Aorta (tissue), 5 donors: ENCODE data around the gene PRR35. TPM values are rescaled to one million over a fixed set of nuclear protein-coding genes. Genes with fewer than 3 reads are reported as not detected.
A peak's percentile ranks its signal among the peaks of the same experiment; 100 is the strongest.

ENCODE experiments used
- ATAC-seq: fragments of 200-7000 bp; cut with Tn5 transposase; one replicate; pipeline ENCODE4 v1.9.1; 2022; ENCODE audit warnings: moderate library complexity; ENCODE audit not compliant: low FRiP score
- DNase-seq, 2 donors: peaks; one replicate each; pipeline ENCODE4 v3.0.0-alpha.2; 2020
- H3K27ac ChIP-seq, 2 donors: one replicate each; pipeline ENCODE4 v1.5.1; 2013; ENCODE audit warnings: low read length in 2 of 2, mild to moderate bottlenecking in 2 of 2, moderate library complexity in 2 of 2, control low read depth in 1 of 2, inconsistent platforms in 1 of 2, low read depth in 1 of 2
- H3K27me3 ChIP-seq, 2 donors: one replicate each; pipeline ENCODE4 v1.6.1; 2013; ENCODE audit warnings: control low read depth in 1 of 2, low read length in 1 of 2, mild to moderate bottlenecking in 1 of 2, moderate library complexity in 1 of 2; ENCODE audit not compliant: insufficient read depth in 2 of 2, control insufficient read depth in 1 of 2
- H3K36me3 ChIP-seq, 2 donors: one replicate each; pipeline ENCODE4 v1.6.1; 2013; ENCODE audit warnings: control low read depth in 1 of 2, low read length in 1 of 2, mild to moderate bottlenecking in 1 of 2; ENCODE audit not compliant: insufficient read depth in 2 of 2, control insufficient read depth in 1 of 2
- H3K4me1 ChIP-seq, 2 donors: one replicate each; pipeline ENCODE4 v1.6.1; 2013; ENCODE audit warnings: low read length in 2 of 2, control low read depth in 1 of 2, mild to moderate bottlenecking in 1 of 2, moderate library complexity in 1 of 2; ENCODE audit not compliant: insufficient read depth in 2 of 2, control insufficient read depth in 1 of 2
- H3K4me3 ChIP-seq, 2 donors: one replicate each; pipeline ENCODE4 v1.5.1; 2013; ENCODE audit warnings: low read length in 2 of 2, control low read depth in 1 of 2, mild to moderate bottlenecking in 1 of 2
- H3K9me3 ChIP-seq: one replicate; pipeline ENCODE4 v1.6.1; 2013; ENCODE audit warnings: mild to moderate bottlenecking, low read length; ENCODE audit not compliant: control insufficient read depth
- WGBS, 2 donors: extraction: QIAGEN DNeasy Blood & Tissue Kit; methylation state at CpG; one replicate each; pipeline ENCODE4 v1.1.7; 2013; 5-methylcytosine and 5-hydroxymethylcytosine counted together
- intact Hi-C, 2 donors: fragments of 100-400 bp; cut with DNase I; formaldehyde crosslinking; loops; one replicate each; pipeline versions ENCODE4 v1.14.2 to v1.15.0; 2022
- long read RNA-seq, 2 donors: library from polyadenylated mRNA; unstranded; transcript quantifications; one replicate each; pipeline ENCODE4 v2.0.0, GENCODE V29; 2020 to 2021
- polyA plus RNA-seq, 2 donors: library from polyadenylated mRNA; stranded (reverse); fragments of 200-250 nt; gene quantifications; one replicate each; pipeline ENCODE4 v1.2.3, GENCODE V29; 2013
- total RNA-seq, 2 donors: library from RNA; stranded (reverse); fragmentation: NEBNext Ultra II Directional; extraction: Animal tissue kit (Norgen Biotek cat#: 25700); gene quantifications; one replicate each; pipeline ENCODE4 v1.2.1, GENCODE V29; 2021
- donor health status: healthy with polysubstance abuse.
- donor health status: Bipolar disorder and iron deficiency.
- donor health status: DM: no; HTN: no; CAD: no.
- donor health status: DM: no; HTN: no; CAD: no.
- donor health status: DM: yes; HTN: yes; CAD: no.

The PRR35 gene
- total RNA-seq (not detected), polyA plus RNA-seq (under 1 TPM in 1 of 2 donors, not detected in 1; 0.05 TPM)
- long read RNA-seq, donor 1, result 0 reads
- long read RNA-seq, donor 2, result 0 reads

GRCh38 chr16:560204-560700 is at the start of gene PRR35:
Gene PRR35 (plus strand): TSS chr16:560394. CDS start chr16:563295, 2,901 bp downstream.
- Histone ChIP-seq H3K4me3 (no peak within 1 kb of the TSS), H3K36me3 (no peaks in the 10 kb centered on the region), H3K4me1 (no peaks in the 10 kb centered on the region), H3K9me3 (no peaks in the 10 kb centered on the region), H3K27ac (no peak within 1 kb of the TSS), H3K27me3 (no peaks in the 10 kb centered on the region)
- intact Hi-C loops, result no loop called here
- 1% methylated on average over 25 to 84 of the region's 84 CpGs for WGBS, 2 donors
- ATAC-seq, result no peak
- no peak for DNase-seq

DNA sequence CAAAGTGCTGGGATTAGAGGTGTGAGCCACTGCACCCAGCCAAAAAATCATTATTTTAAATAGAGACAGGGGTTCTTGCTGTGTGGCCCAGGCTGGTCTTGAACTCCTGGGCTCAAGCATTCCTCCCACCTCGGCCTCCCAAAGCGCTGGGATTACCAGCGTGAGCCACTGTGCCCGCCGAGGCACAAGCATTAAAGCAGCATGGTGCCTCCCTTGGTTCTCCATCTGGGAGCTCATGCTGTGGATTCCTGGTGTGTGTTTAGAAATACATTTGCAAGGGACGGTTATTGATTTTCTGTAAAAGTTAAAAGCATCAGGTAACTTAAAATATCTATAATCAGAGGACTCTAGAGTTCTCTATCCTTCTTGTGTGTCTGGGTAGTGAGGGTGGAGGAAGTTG is 47.4 kb upstream of the PRR35 start:
- H3K27me3 ChIP-seq, result no peaks in the 10 kb centered on the region
- 89 to 92% methylated on average over 6 of the region's 6 CpGs for WGBS, 2 donors
- ATAC-seq, result no peak
- no peak for DNase-seq
- intact Hi-C loops, result no loop called here
- peaks cover 0 to 8% of the 10 kb centered on the region in 2 donors for H3K36me3 ChIP-seq
- no peak overlapping the region for H3K4me3 ChIP-seq
- H3K4me1 ChIP-seq, result no peaks in the 10 kb centered on the region
- no peaks in the 10 kb centered on the region for H3K9me3 ChIP-seq
- H3K27ac ChIP-seq, result no peak overlapping the region

GRCh38 chr16:513950-514349 is 46.2 kb upstream of the PRR35 start:
- no peaks in the 10 kb centered on the region for H3K27me3 ChIP-seq
- DNase-seq (no peak), ATAC-seq (no peak)
- no peaks in the 10 kb centered on the region for H3K9me3 ChIP-seq
- intact Hi-C loops, result no loop called here
- H3K4me1 ChIP-seq, result no peaks in the 10 kb centered on the region
- no peak overlapping the region for H3K27ac ChIP-seq
- H3K4me3 ChIP-seq, result no peak overlapping the region
- peaks cover 0 to 8% of the 10 kb centered on the region in 2 donors for H3K36me3 ChIP-seq
- whole genome bisulfite sequencing, 2 donors, result 79 to 85% methylated on average over 10 of the region's 10 CpGs

GRCh38 chr16:515175-515938 is 44.8 kb upstream of the PRR35 start:
- DNase-seq (no peak), ATAC-seq (no peak)
- intact Hi-C loops, result no loop called here
- Histone ChIP-seq H3K4me3 (no peak overlapping the region), H3K4me1 (no peaks in the 10 kb centered on the region), H3K36me3 (peaks cover 0 to 8% of the 10 kb centered on the region in 2 donors), H3K9me3 (no peaks in the 10 kb centered on the region), H3K27ac (no peak overlapping the region), H3K27me3 (no peaks in the 10 kb centered on the region)
- 93% methylated on average over 45 of the region's 45 CpGs for WGBS, 2 donors

- Histone ChIP-seq H3K27me3 (no peaks in the 10 kb centered on the region), H3K9me3 (no peaks in the 10 kb centered on the region), H3K4me1 (no peaks in the 10 kb centered on the region), H3K4me3 (no peak overlapping the region), H3K27ac (no peak overlapping the region), H3K36me3 (peaks cover 0 to 8% of the 10 kb centered on the region in 2 donors)
- peak in 1 of 2 donors; percentile 73 for DNase-seq
- intact Hi-C loops, result no loop called here
- 96 to 98% methylated on average over 10 to 11 of the region's 11 CpGs for WGBS, 2 donors
- ATAC-seq, result no peak
Measured at GRCh38 chr16:515939-516226, 44.3 kb upstream of the PRR35 start.

DNA sequence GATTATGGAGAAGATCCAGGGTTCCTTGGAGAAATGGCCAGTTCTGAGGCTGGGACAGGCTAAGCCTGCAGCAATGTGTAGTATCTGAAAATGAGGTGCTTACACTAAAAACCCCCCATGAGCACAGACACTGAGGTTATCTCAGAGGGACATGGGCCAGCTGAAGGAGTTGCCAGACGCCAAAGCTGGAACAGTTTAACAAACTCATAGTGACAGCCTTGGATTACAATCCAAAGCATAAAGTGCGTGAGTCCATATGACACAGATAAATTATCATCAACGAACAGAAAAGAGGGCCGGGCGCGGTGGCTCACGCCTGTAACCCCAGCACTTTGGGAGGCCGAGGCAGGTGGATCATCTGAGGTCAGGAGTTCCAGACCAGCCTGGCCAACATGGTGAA is 43.9 kb upstream of the PRR35 start:
- intact Hi-C loops, result no loop called here
- Histone ChIP-seq H3K9me3 (no peaks in the 10 kb centered on the region), H3K36me3 (peaks cover 0 to 8% of the 10 kb centered on the region in 2 donors), H3K4me1 (no peaks in the 10 kb centered on the region), H3K4me3 (no peak overlapping the region), H3K27ac (no peak overlapping the region), H3K27me3 (no peaks in the 10 kb centered on the region)
- ATAC-seq, result no peak
- 94 to 95% methylated on average over 8 of the region's 8 CpGs for WGBS, 2 donors
- no peak for DNase-seq

GRCh38 chr16:518858-519257 is 41.3 kb upstream of the PRR35 start:
- Histone ChIP-seq H3K9me3 (no peaks in the 10 kb centered on the region), H3K27me3 (no peaks in the 10 kb centered on the region), H3K27ac (no peak overlapping the region), H3K36me3 (peaks cover 0 to 8% of the 10 kb centered on the region in 2 donors), H3K4me3 (no peak overlapping the region), H3K4me1 (no peaks in the 10 kb centered on the region)
- ATAC-seq, result no peak
- intact Hi-C loops, result no loop called here
- peak in 1 of 2 donors; percentile 39 for DNase-seq
- WGBS, 2 donors, result 80 to 83% methylated on average over 9 of the region's 9 CpGs

DNA sequence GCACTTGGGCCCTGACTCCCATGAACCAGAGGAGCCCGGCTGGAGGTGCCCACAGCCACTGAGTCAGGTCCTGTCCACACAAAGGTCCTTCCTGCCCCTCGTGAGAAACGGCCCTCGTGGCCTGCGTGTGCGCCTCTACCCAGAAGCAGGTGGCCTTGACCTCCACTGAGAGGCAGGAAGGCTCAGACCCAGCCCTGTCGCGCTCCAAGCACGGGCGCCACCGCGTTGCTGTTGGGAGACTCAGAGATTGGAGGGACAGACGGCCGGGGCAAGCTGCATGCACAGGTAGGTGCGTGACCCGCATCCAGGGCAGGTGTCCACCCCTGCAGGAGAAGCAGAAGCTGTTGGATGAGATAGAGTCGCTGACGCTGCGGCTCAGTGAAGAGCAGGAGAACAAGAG is 40.8 kb upstream of the PRR35 start:
- peaks cover 0 to 8% of the 10 kb centered on the region in 2 donors for H3K36me3 ChIP-seq
- no peak for DNase-seq

More for the DNA sequence above, 40.8 kb upstream of the PRR35 start:
- WGBS, 2 donors, result 92 to 94% methylated on average over 19 of the region's 19 CpGs
- Histone ChIP-seq H3K27me3 (no peaks in the 10 kb centered on the region), H3K4me1 (no peaks in the 10 kb centered on the region), H3K27ac (no peak overlapping the region), H3K9me3 (no peaks in the 10 kb centered on the region), H3K4me3 (no peak overlapping the region)
- ATAC-seq, result no peak
- intact Hi-C loops, result no loop called here
